BLaER1 (cell line): ENCODE results near the gene CNOT6.

Experiments used
- H3K27ac ChIP-seq: shearing (Covaris generic); formaldehyde crosslinking; 2 replicates; pipeline ENCODE4 v1.8.1; 2022
- H3K27me3 ChIP-seq: shearing (Covaris generic); formaldehyde crosslinking; 2 replicates; pipeline ENCODE4 v1.8.1; 2022
- H3K36me3 ChIP-seq: shearing (Covaris generic); formaldehyde crosslinking; 2 replicates; pipeline ENCODE4 v1.8.1; 2022
- H3K4me1 ChIP-seq: shearing (Covaris generic); formaldehyde crosslinking; 2 replicates; pipeline ENCODE4 v1.8.1; 2022
- H3K4me2 ChIP-seq: shearing (Covaris generic); formaldehyde crosslinking; 2 replicates; pipeline ENCODE4 v1.8.1; 2022
- H3K4me3 ChIP-seq: shearing (Covaris generic); formaldehyde crosslinking; 2 replicates; pipeline ENCODE4 v1.8.1; 2022
- H3K9ac ChIP-seq: shearing (Covaris generic); formaldehyde crosslinking; 2 replicates; pipeline ENCODE4 v1.8.1; 2022
- H3K9me3 ChIP-seq: shearing (Covaris generic); formaldehyde crosslinking; 2 replicates; pipeline ENCODE4 v1.8.1; 2022
- H4K20me1 ChIP-seq: shearing (Covaris generic); formaldehyde crosslinking; 2 replicates; pipeline ENCODE4 v1.8.1; 2022
- Cebpa-rat ChIP-seq: shearing (Covaris generic); IDR thresholded peaks from 2 replicates; pipeline ENCODE4 v1.8.1; 2022

The CNOT6 gene

GRCh38 chr5:180589771-180590542, 95.8 kb downstream of the CNOT6 start:
- Histone ChIP-seq H3K4me2 (no peak overlapping the region), H3K9me3 (no peaks in the 10 kb centered on the region), H3K4me3 (no peak overlapping the region), H3K27ac (no peak overlapping the region), H4K20me1 (peaks cover 19% of the 10 kb centered on the region), H3K9ac (no peak overlapping the region), H3K4me1 (no peaks in the 10 kb centered on the region), H3K36me3 (no peaks in the 10 kb centered on the region), H3K27me3 (peaks cover 54% of the 10 kb centered on the region)
- no peak for TF ChIP-seq Cebpa-rat

- Histone ChIP-seq H3K9ac (no peak overlapping the region), H3K36me3 (no peaks in the 10 kb centered on the region), H3K27me3 (peaks cover 54% of the 10 kb centered on the region), H4K20me1 (peaks cover 19% of the 10 kb centered on the region), H3K9me3 (no peaks in the 10 kb centered on the region), H3K4me2 (no peak overlapping the region), H3K27ac (no peak overlapping the region), H3K4me3 (no peak overlapping the region), H3K4me1 (no peaks in the 10 kb centered on the region)
- TF ChIP-seq Cebpa-rat = no peak
Observed at GRCh38 chr5:180590543-180591310, 96.5 kb downstream of the CNOT6 start.

GRCh38 chr5:180591311-180591887, 97.2 kb downstream of the CNOT6 start, which contains the start of gene SCGB3A1:
TSS of gene SCGB3A1 (minus strand) at chr5:180591499. CDS start at chr5:180591462, 37 bp downstream.
- no peak for TF ChIP-seq Cebpa-rat
- peaks cover 5% of the 10 kb centered on the region for H3K4me1 ChIP-seq
- no peak within 1 kb of the TSS for H3K27ac ChIP-seq
- peaks cover 54% of the 10 kb centered on the region for H3K27me3 ChIP-seq
- H3K36me3 ChIP-seq = no peaks in the 10 kb centered on the region
- no peaks in the 10 kb centered on the region for H3K9me3 ChIP-seq
- H3K9ac ChIP-seq = no peak within 1 kb of the TSS
- H4K20me1 ChIP-seq = peaks cover 19% of the 10 kb centered on the region
- H3K4me3 ChIP-seq = no peak within 1 kb of the TSS
- no peak within 1 kb of the TSS for H3K4me2 ChIP-seq

- Histone ChIP-seq H3K27ac (no peak overlapping the region), H3K4me3 (no peak overlapping the region), H4K20me1 (peaks cover 19% of the 10 kb centered on the region), H3K4me2 (no peak overlapping the region), H3K36me3 (no peaks in the 10 kb centered on the region), H3K9ac (no peak overlapping the region), H3K9me3 (no peaks in the 10 kb centered on the region), H3K4me1 (peaks cover 12% of the 10 kb centered on the region), H3K27me3 (peaks cover 54% of the 10 kb centered on the region)
- TF ChIP-seq Cebpa-rat = no peak
Observed at GRCh38 chr5:180592176-180592575, 98.0 kb downstream of the CNOT6 start.

- no peak overlapping the region for H3K9ac ChIP-seq
- TF ChIP-seq Cebpa-rat = no peak
- no peaks in the 10 kb centered on the region for H3K9me3 ChIP-seq
- peaks cover 27% of the 10 kb centered on the region for H3K4me1 ChIP-seq
- no peaks in the 10 kb centered on the region for H3K36me3 ChIP-seq
- no peak overlapping the region for H3K4me2 ChIP-seq
- peaks cover 54% of the 10 kb centered on the region for H3K27me3 ChIP-seq
- H4K20me1 ChIP-seq = peaks cover 19% of the 10 kb centered on the region
- no peak overlapping the region for H3K27ac ChIP-seq
- no peak overlapping the region for H3K4me3 ChIP-seq
Observed at GRCh38 chr5:180593446-180594206, 99.4 kb downstream of the CNOT6 start.

DNA sequence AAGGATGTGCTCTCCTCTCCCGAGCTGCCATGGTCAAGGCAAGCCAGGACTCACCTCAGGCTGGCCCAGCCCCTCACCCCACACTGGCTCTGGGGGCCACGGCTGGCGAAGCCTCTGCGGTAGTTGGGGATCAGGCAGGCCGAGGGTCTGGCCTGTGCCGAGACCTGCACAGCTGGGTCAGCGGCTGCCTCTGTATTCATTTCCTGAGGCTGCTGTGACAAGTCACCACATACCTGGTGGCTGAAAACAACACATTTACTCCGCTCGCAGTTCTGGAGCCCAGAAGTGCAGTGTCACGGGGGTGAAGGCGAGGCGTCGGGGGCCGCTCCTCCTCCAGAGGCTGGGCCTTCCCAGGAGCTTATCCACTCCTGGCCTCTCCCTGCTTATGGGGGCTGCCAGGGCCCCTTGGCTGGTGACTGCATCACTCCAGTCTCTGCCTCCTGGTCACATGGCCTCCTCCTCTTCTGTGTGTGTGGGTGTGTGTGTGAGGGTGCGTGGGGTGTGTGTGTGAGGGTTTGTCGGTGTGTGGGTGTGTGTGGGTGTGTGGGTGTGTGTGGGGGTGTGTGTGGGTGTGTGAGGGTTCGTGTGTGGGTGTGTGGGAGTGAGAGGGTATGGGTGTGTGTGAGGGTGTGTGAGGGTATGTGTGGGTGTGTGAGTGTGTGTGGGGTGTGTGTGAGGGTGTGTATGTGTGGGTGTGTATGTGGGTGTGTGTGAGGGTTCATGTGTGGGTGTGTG, 100.3 kb downstream of the CNOT6 start:
- H3K27me3 ChIP-seq = peaks cover 45% of the 10 kb centered on the region
- no peak overlapping the region for H3K4me2 ChIP-seq
- no peak overlapping the region for H3K9ac ChIP-seq
- peaks cover 33% of the 10 kb centered on the region for H3K4me1 ChIP-seq
- H3K27ac ChIP-seq = no peak overlapping the region
- H3K4me3 ChIP-seq = no peak overlapping the region
- TF ChIP-seq Cebpa-rat = no peak
- H3K9me3 ChIP-seq = no peaks in the 10 kb centered on the region
- H4K20me1 ChIP-seq = peaks cover 19% of the 10 kb centered on the region
- no peaks in the 10 kb centered on the region for H3K36me3 ChIP-seq

- Histone ChIP-seq H3K4me1 (peaks cover 38% of the 10 kb centered on the region), H3K27ac (no peak overlapping the region), H3K4me2 (no peak overlapping the region), H3K9ac (no peak overlapping the region), H3K27me3 (peaks cover 40% of the 10 kb centered on the region), H3K36me3 (no peaks in the 10 kb centered on the region), H4K20me1 (peaks cover 19% of the 10 kb centered on the region), H3K4me3 (no peak overlapping the region), H3K9me3 (no peaks in the 10 kb centered on the region)
- TF ChIP-seq Cebpa-rat = no peak
Observed at GRCh38 chr5:180595046-180595379, 100.8 kb downstream of the CNOT6 start.

GRCh38 chr5:180595381-180596114, 101.4 kb downstream of the CNOT6 start:
- H3K9me3 ChIP-seq = no peaks in the 10 kb centered on the region
- H3K27ac ChIP-seq = no peak overlapping the region
- no peaks in the 10 kb centered on the region for H3K36me3 ChIP-seq
- no peak overlapping the region for H3K9ac ChIP-seq
- no peak for TF ChIP-seq Cebpa-rat
- H3K4me2 ChIP-seq = no peak overlapping the region
- H4K20me1 ChIP-seq = peaks cover 17% of the 10 kb centered on the region
- H3K27me3 ChIP-seq = peaks cover 35% of the 10 kb centered on the region
- peaks cover 44% of the 10 kb centered on the region for H3K4me1 ChIP-seq
- H3K4me3 ChIP-seq = no peak overlapping the region
